PC-9 (cell line): ENCODE data around the gene TOMT. TPM values are rescaled to one million over a fixed set of nuclear protein-coding genes. Genes with fewer than 3 reads are reported as not detected.

Experiments used
- Bru-seq: library from RNA; stranded (reverse); fragments of 400-500 nt; gene quantifications from one replicate; lab custom pipeline; 2021; lab: Mats Ljungman, UMichigan
- BruChase-seq, 2 experiments: library from RNA; stranded (reverse); fragments of 400-500 nt; gene quantifications; one replicate each; lab custom pipeline; 2021; lab: Mats Ljungman, UMichigan
- BruUV-seq: library from RNA; stranded (reverse); fragments of 400-500 nt; replicated peaks from 2 replicates; lab custom pipeline; 2021; lab: Mats Ljungman, UMichigan
- CTCF ChIA-PET: fragments of 300-600 bp; sonication (Branson Sonifier 250); formaldehyde crosslinking; loops from one replicate; lab custom pipeline; 2022; ENCODE audit warnings: antibody characterized with exemption; lab: Charles Lee
- POLR2A ChIA-PET: fragments of 300-600 bp; sonication (Branson Sonifier 250); formaldehyde crosslinking; loops from one replicate; lab custom pipeline; 2022; ENCODE audit warnings: antibody characterized with exemption; ENCODE audit not compliant: unreplicated experiment; lab: Charles Lee
- DNase-seq, 2 experiments: peaks; one replicate each; pipeline versions ENCODE4 v3.0.0 to v3.0.0-alpha.2; 2015 to 2022; ENCODE audit warnings: mixed read lengths in 1 of 2
- H2AFZ ChIP-seq: fragments of 200-600 bp; sonication (generic); 2 replicates; pipeline ENCODE4 v1.8.1; 2017; ENCODE audit warnings: antibody characterized with exemption
- H3F3A ChIP-seq: fragments of 200-600 bp; sonication (generic); 2 replicates; pipeline ENCODE4 v1.8.1; 2017; ENCODE audit warnings: antibody characterized with exemption, mild to moderate bottlenecking, low read depth; ENCODE audit not compliant: insufficient read depth
- H3K27ac ChIP-seq: fragments of 200-600 bp; sonication (generic); 2 replicates; pipeline ENCODE4 v1.6.1; 2016; ENCODE audit warnings: mixed run types
- H3K27me3 ChIP-seq: fragments of 200-600 bp; sonication (generic); 2 replicates; pipeline ENCODE4 v1.6.1; 2016; ENCODE audit warnings: low read depth, mixed run types; ENCODE audit not compliant: insufficient read depth
- H3K36me3 ChIP-seq: fragments of 200-600 bp; sonication (generic); 2 replicates; pipeline ENCODE4 v1.6.1; 2016; ENCODE audit warnings: low read depth, mixed run types
- H3K4me1 ChIP-seq: fragments of 200-600 bp; sonication (generic); replicated peaks from 2 replicates; pipeline ENCODE4 v1.6.1; 2016; ENCODE audit warnings: mixed run types; ENCODE audit not compliant: insufficient read depth
- H3K4me2 ChIP-seq: fragments of 200-600 bp; sonication (generic); 2 replicates; pipeline ENCODE4 v1.6.1; 2017; ENCODE audit warnings: mixed run types
- H3K4me3 ChIP-seq: fragments of 200-600 bp; sonication (generic); 2 replicates; pipeline ENCODE4 v1.6.1; 2016; ENCODE audit warnings: mixed run types
- H3K79me2 ChIP-seq: fragments of 200-600 bp; sonication (generic); 2 replicates; pipeline ENCODE4 v1.6.1; 2017; ENCODE audit warnings: low read depth, mixed run types
- H3K9me2 ChIP-seq: fragments of 200-600 bp; sonication (generic); 2 replicates; pipeline ENCODE4 v1.8.1; 2017; ENCODE audit warnings: mild to moderate bottlenecking; ENCODE audit not compliant: insufficient read depth
- H3K9me3 ChIP-seq: fragments of 200-600 bp; sonication (generic); 2 replicates; pipeline ENCODE4 v1.8.1; 2016; ENCODE audit warnings: low read depth; ENCODE audit not compliant: insufficient read depth
- H4K20me1 ChIP-seq: fragments of 200-600 bp; sonication (generic); 2 replicates; pipeline ENCODE4 v1.8.1; 2017; ENCODE audit not compliant: insufficient read depth
- CTCF ChIP-seq: fragments of 200-600 bp; sonication (generic); conservative IDR thresholded peaks from 2 replicates; pipeline ENCODE4 v1.6.1; 2017; ENCODE audit warnings: mixed run types, antibody characterized with exemption, mild to moderate bottlenecking, moderate library complexity
- EZH2 ChIP-seq: fragments of 200-600 bp; sonication (generic); IDR thresholded peaks from 2 replicates; pipeline ENCODE4 v1.8.0; 2017; ENCODE audit warnings: antibody characterized with exemption, low read depth
- intact Hi-C: fragments of 100-400 bp; cut with micrococcal nuclease; formaldehyde crosslinking; loops from one replicate; pipeline ENCODE4 v1.10.0; 2022; ENCODE audit not compliant: unreplicated experiment
- long read RNA-seq: library from polyadenylated mRNA; stranded (forward); transcript quantifications from one replicate; pipeline ENCODE4 v2.0.0, GENCODE V29; 2022
- total RNA-seq: library from RNA; stranded (reverse); gene quantifications from 2 replicates; pipeline ENCODE4 v1.2.3, GENCODE V29; 2021

TOMT gene
- total RNA-seq, result not detected in 2 replicates
- Bru-seq, nascent RNA, result not detected
- percentile 30 among the genes with signal in this experiment for BruChase-seq, experiment 1, labeled RNA remaining after a 2-hour chase
- BruChase-seq, experiment 2, labeled RNA remaining after a 6-hour chase, result not detected
- long read RNA-seq, result 0 reads

- H3K36me3 ChIP-seq, result no peaks in the 10 kb centered on the region
- ChIA-PET POLR2A (no interaction called here), CTCF (no interaction called here)
- H3K4me3 ChIP-seq, result no peak within 1 kb of the TSS
- H3K9me3 ChIP-seq, result no peaks in the 10 kb centered on the region
- H3K4me2 ChIP-seq, result no peak within 1 kb of the TSS
- no peaks in the 10 kb centered on the region for H3K27me3 ChIP-seq
- TF ChIP-seq CTCF (no peak), EZH2 (no peak)
- H3K4me1 ChIP-seq, result peaks cover 13% of the 10 kb centered on the region
- no peak within 1 kb of the TSS for H2AFZ ChIP-seq
- no peaks in the 10 kb centered on the region for H3K9me2 ChIP-seq
- intact Hi-C loops, result no loop called here
- no TSS peak for BruUV-seq
- no peak for DNase-seq
- H3K79me2 ChIP-seq, result peaks cover 21% of the 10 kb centered on the region
- no peaks in the 10 kb centered on the region for H4K20me1 ChIP-seq
- H3F3A ChIP-seq, result peaks cover 15% of the 10 kb centered on the region; the same call in 1 of the 2 replicates
- no peak within 1 kb of the TSS for H3K27ac ChIP-seq
Measured at GRCh38 chr11:72105888-72106287, at the start of gene TOMT. TSS of gene TOMT (plus strand) at chr11:72105924. CDS start at chr11:72105952, 28 bp downstream.

- peaks cover 10% of the 10 kb centered on the region; the same call in 1 of the 2 replicates for H3F3A ChIP-seq
- no peak for TF ChIP-seq EZH2
- no peak for TF ChIP-seq CTCF
Measured at GRCh38 chr11:72058416-72059034, 47.2 kb upstream of the TOMT start.

GRCh38 chr11:72061739-72062396 is 43.9 kb upstream of the TOMT start:
- Histone ChIP-seq H3K4me2 (no peak overlapping the region), H4K20me1 (peaks cover 4% of the 10 kb centered on the region), H2AFZ (no peak overlapping the region), H3K79me2 (peaks cover 70% of the 10 kb centered on the region), H3K27ac (no peak overlapping the region), H3K4me3 (no peak overlapping the region), H3K36me3 (peaks cover 26% of the 10 kb centered on the region), H3K9me3 (no peaks in the 10 kb centered on the region), H3K27me3 (no peaks in the 10 kb centered on the region), H3K9me2 (no peaks in the 10 kb centered on the region), H3F3A (peaks cover 10% of the 10 kb centered on the region; the same call in 1 of the 2 replicates), H3K4me1 (no peaks in the 10 kb centered on the region)
- ChIA-PET CTCF (interaction anchor here (0.6 kb wide), 1 partner anchor 41 kb away, joined by 5 read pairs; no protein-coding TSS in a partner anchor), POLR2A (no interaction called here)
- intact Hi-C loops, result no loop called here
- TF ChIP-seq EZH2, result no peak
- TF ChIP-seq CTCF, result no peak
- DNase-seq, result no peak
- no TSS peak for BruUV-seq

More at GRCh38 chr11:72058416-72059034, 47.2 kb upstream of the TOMT start:
- H3K9me3 ChIP-seq, result no peaks in the 10 kb centered on the region
- no TSS peak for BruUV-seq
- no peaks in the 10 kb centered on the region for H3K27me3 ChIP-seq
- H3K4me1 ChIP-seq, result no peaks in the 10 kb centered on the region
- no peaks in the 10 kb centered on the region for H3K9me2 ChIP-seq
- ChIA-PET POLR2A (no interaction called here), CTCF (no interaction called here)
- no peak for DNase-seq
- no peak overlapping the region for H3K27ac ChIP-seq
- no peak overlapping the region for H2AFZ ChIP-seq
- intact Hi-C loops, result no loop called here
- H4K20me1 ChIP-seq, result peaks cover 16% of the 10 kb centered on the region
- peaks cover 24% of the 10 kb centered on the region for H3K36me3 ChIP-seq
- peaks cover 72% of the 10 kb centered on the region for H3K79me2 ChIP-seq
- no peak overlapping the region for H3K4me3 ChIP-seq
- no peak overlapping the region for H3K4me2 ChIP-seq
